ENCODE measurements around the gene NKAPL. TPM values are rescaled to one million over a fixed set of nuclear protein-coding genes. Genes with fewer than 3 reads are reported as not detected.
"Not testable (repeated sequence)": the region's sequence is repeated elsewhere in the genome, so short reads cannot be mapped to it uniquely, and the experiment has no call there.

The NKAPL gene
- total RNA-seq, 1 experiment from 2014 or later, result not detected

DNA sequence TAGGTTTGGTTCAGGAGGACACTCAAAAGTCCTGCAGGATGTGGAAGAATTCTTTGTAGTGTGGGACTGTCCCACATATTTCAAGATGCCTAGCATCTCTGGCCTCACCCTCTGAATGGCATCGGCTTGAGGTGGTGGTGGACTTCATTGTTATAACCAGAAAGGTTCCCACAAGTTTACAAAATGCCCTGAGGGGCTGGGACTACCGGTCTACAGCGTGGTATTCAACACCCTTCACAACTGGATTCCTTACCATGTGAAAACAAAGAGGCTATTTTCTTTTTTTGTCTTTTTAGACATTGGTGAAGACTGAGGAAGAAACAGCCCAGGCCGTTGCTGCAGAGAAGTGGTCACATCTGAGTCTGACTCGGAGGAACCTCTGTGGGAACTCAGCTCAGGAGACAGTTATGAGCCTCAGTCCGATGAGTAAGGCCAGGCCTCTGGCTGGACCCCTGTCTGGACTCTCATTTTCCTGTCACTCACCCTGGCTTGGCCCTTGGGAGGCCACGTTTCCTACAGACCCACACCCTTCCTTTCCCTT lies 37.5 kb downstream of the NKAPL start:
- DNase-seq (ENCODE audit: low read depth), result no peak

DNA sequence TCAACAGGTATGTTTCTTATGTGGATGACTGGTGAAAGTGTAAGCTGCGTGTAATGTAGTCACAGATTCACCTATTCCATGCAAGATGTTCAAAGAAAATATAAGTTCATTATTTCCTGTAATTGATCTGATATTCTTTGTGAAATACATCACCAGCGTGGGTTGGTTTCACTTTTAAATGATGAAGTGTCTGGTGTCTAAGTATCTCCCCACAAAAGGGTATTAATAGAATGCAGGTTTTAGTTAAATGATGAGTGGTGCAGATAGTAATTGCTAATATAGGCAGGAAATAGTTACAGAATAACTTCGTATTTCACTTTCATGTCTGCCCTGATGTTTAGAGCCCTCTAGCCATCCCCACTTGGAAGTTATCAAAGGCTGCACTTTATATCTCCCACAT lies 44.5 kb downstream of the NKAPL start:
- DNase-seq (ENCODE audit: low read depth), result no peak

DNA sequence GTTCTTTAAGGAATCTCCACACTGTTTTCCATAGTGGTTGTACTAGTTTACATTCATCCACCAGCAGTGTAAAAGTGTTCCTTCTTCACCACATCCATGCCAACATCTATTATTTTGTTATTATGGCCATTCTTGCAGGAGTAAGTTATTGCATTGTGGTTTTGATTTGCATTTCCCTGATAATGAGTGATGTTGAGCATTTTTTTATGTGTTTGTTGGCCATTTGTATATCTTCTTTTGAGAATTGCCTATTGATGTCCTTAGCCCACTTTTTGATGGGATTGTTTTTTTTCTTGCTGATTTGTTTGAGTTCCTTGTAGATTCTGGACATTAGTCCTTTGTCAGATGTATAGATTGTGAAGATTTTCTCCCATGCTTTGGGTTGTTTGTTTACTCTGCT lies 47.3 kb downstream of the NKAPL start:
- not testable (repeated sequence) for DNase-seq (ENCODE audit: low read depth)

Other genes starting within 250 kb of the NKAPL start
- gene ZNF165, start 178.7 kb upstream of the NKAPL start, total RNA-seq (2014; rRNA removed; shearing (Covaris generic)), result 0.89 and 1.6 TPM in 2 replicates
- gene ZSCAN16, start 134.7 kb upstream of the NKAPL start, total RNA-seq (2014; rRNA removed; shearing (Covaris generic)), result 1.9 and 7.8 TPM in 2 replicates
- 16.4 and 20.6 TPM in 2 replicates for gene ZKSCAN8, start 117.4 kb upstream of the NKAPL start, total RNA-seq (2014; rRNA removed; shearing (Covaris generic))
- gene ZSCAN9, start 34.0 kb upstream of the NKAPL start, total RNA-seq (2014; rRNA removed; shearing (Covaris generic)), result 18.1 and 26.9 TPM in 2 replicates
- gene ZKSCAN4, start 7.0 kb upstream of the NKAPL start, total RNA-seq (2014; rRNA removed; shearing (Covaris generic)), result 3.7 and 11.5 TPM in 2 replicates
- 18.0 and 30.6 TPM in 2 replicates for gene ZSCAN26, start 7.8 kb downstream of the NKAPL start, total RNA-seq (2014; rRNA removed; shearing (Covaris generic))
- gene PGBD1, start 22.3 kb downstream of the NKAPL start, total RNA-seq (2014; rRNA removed; shearing (Covaris generic)), result 10.5 and 11.9 TPM in 2 replicates
- gene ZSCAN31, start 76.9 kb downstream of the NKAPL start, total RNA-seq (2014; rRNA removed; shearing (Covaris generic)), result 19.7 and 20.4 TPM in 2 replicates
- 4.6 and 8.1 TPM in 2 replicates for gene ZKSCAN3, start 90.7 kb downstream of the NKAPL start, total RNA-seq (2014; rRNA removed; shearing (Covaris generic))
- 4.1 and 6.3 TPM in 2 replicates for gene ZSCAN12, start 140.4 kb downstream of the NKAPL start, total RNA-seq (2014; rRNA removed; shearing (Covaris generic))
- 8.2 and 16.2 TPM in 2 replicates for gene ZSCAN23, start 184.2 kb downstream of the NKAPL start, total RNA-seq (2014; rRNA removed; shearing (Covaris generic))